Neural crest cell (in vitro differentiated cells): ENCODE data around the gene SLC12A6. TPM values are rescaled to one million over a fixed set of nuclear protein-coding genes. Genes with fewer than 3 reads are reported as not detected.

Experiments
- DNase-seq: peaks from one replicate; pipeline ENCODE4 v3.0.0; 2021; ENCODE audit warnings: low read depth, mixed read lengths, low spot score
- H3K27ac Mint-ChIP-seq: one replicate; pipeline ENCODE4 v1.8.0; 2021; ENCODE audit warnings: mild to moderate bottlenecking, mixed read lengths; ENCODE audit not compliant: unreplicated experiment
- H3K27me3 Mint-ChIP-seq: 2 replicates; pipeline ENCODE4 v1.8.0; 2021; ENCODE audit warnings: low read depth, mild to moderate bottlenecking, mixed read lengths
- H3K36me3 Mint-ChIP-seq: 2 replicates; pipeline ENCODE4 v1.8.0; 2021; ENCODE audit warnings: low read depth, mild to moderate bottlenecking, mixed read lengths
- H3K4me1 Mint-ChIP-seq: 2 replicates; pipeline ENCODE4 v1.8.0; 2021; ENCODE audit warnings: mixed read lengths
- H3K4me3 Mint-ChIP-seq: one replicate; pipeline ENCODE4 v1.8.0; 2021; ENCODE audit warnings: mild to moderate bottlenecking, mixed read lengths
- H3K9me3 Mint-ChIP-seq: 2 replicates; pipeline ENCODE4 v1.8.0; 2021; ENCODE audit warnings: mixed read lengths
- total RNA-seq: library from RNA; stranded (reverse); gene quantifications from 2 replicates; pipeline ENCODE4 v1.2.1, GENCODE V29; 2021
- TF ChIP-seq, protein P1 (sequence below): fragments of 200-600 bp; sonication (generic); conservative IDR thresholded peaks from 2 replicates; pipeline ENCODE4 v1.5.0; 2021; ENCODE audit warnings: antibody characterized with exemption, mild to moderate bottlenecking

SLC12A6 gene
- total RNA-seq, 1 donor from 2014 or later, result 10.9 TPM

DNA sequence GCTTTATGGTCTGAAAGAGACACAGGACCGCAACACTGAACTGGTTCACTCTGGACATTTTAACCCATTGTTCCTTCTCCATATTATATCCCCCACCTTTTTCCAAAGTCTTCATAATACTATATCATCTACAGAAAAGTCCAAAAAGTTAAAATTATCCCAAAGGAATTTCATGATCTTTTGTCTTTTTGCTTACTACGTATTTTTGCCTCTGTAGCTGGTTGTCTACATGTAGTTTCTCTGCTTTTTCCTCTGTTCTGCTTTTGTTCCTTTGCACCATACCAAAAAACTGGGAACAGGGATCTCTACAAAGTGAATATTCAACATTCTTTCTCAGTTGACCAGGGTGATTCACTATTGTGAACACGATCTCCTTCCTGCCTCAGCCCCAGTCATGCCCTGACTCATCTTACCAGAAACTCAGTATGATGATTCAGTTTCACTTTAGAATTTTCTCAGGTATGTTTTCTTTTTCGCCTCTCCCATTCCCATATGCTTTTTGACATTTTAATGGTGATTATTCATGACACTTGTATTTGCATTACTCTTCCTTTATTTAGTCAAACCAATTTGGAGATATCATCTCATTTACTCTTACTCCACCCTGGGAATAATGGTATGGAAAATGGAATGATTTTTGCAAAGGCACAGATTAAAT is 98.3 kb downstream of the SLC12A6 start:
- Mint-ChIP-seq H3K9me3 (no peaks in the 10 kb centered on the region), H3K36me3 (no peaks in the 10 kb centered on the region), H3K4me1 (no peaks in the 10 kb centered on the region), H3K27ac (no peak overlapping the region), H3K4me3 (no peak overlapping the region), H3K27me3 (no peaks in the 10 kb centered on the region)
- TF ChIP-seq, protein P1, sequence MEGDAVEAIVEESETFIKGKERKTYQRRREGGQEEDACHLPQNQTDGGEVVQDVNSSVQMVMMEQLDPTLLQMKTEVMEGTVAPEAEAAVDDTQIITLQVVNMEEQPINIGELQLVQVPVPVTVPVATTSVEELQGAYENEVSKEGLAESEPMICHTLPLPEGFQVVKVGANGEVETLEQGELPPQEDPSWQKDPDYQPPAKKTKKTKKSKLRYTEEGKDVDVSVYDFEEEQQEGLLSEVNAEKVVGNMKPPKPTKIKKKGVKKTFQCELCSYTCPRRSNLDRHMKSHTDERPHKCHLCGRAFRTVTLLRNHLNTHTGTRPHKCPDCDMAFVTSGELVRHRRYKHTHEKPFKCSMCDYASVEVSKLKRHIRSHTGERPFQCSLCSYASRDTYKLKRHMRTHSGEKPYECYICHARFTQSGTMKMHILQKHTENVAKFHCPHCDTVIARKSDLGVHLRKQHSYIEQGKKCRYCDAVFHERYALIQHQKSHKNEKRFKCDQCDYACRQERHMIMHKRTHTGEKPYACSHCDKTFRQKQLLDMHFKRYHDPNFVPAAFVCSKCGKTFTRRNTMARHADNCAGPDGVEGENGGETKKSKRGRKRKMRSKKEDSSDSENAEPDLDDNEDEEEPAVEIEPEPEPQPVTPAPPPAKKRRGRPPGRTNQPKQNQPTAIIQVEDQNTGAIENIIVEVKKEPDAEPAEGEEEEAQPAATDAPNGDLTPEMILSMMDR, result no peak
- no peak for DNase-seq

DNA sequence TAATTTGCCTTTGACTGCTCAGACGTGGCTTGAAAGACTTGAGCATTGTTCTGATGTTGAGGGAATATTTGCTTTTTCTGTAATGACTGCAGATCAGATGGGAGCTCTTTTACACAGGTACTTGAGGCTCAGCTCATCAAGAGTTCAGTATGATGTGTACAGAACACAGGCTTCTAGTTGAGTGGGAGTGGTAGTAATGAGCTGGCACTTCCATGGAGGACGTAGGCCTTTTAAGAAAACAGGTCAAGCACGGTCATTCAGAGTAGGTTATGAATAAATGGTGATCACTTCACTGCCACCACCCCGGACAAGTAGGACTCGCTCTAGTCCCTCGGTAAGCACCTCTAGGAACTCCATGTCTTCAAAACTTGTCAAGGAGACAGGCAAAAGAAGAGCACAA is 104.0 kb downstream of the SLC12A6 start:
- no peak for DNase-seq
- H3K27ac Mint-ChIP-seq, result no peak overlapping the region

DNA sequence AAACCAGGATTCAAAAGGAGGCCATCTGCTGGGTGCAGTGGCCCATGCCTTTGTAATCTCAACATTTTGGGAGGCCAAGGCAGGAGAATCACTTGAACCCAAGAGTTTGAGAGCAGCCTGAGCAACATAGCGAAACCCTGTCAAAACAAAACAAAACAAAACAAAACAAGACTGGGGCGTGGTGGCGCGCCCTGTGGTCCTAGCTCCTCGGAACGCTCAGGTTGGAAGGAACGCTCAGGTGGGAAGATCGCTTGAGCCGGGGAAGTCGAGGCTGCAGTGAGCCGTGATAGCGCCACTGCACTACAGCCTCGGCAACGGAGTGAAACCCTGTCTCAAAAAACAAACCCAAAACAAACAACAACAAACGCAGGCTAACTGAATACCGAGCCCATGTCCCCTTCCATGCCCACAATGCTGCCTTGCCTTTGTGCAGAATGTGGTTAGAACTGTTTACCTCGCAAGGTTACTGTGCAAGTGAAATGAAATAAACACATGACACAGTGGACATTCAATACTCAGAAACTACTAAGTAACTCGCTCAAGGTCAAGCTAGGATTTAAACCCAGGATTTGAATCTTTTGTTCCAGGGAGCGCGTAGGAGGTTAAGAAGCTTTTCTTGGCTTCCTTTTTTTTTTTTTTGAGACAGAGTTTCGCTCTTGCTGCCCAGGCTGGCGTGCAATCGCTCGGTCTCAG is 113.5 kb downstream of the SLC12A6 start:
- H3K4me1 Mint-ChIP-seq, result peaks cover 21% of the 10 kb centered on the region
- H3K27me3 Mint-ChIP-seq, result peaks cover 16% of the 10 kb centered on the region
- peak overlapping the region; percentile 93 for H3K4me3 Mint-ChIP-seq
- H3K27ac Mint-ChIP-seq, result no peak overlapping the region
- peaks cover 14% of the 10 kb centered on the region for H3K36me3 Mint-ChIP-seq
- TF ChIP-seq, protein P1, result no peak
- no peaks in the 10 kb centered on the region for H3K9me3 Mint-ChIP-seq
- no peak for DNase-seq

More for the DNA sequence above, 104.0 kb downstream of the SLC12A6 start:
- Mint-ChIP-seq H3K27me3 (no peaks in the 10 kb centered on the region), H3K36me3 (peaks cover 6% of the 10 kb centered on the region), H3K4me3 (no peak overlapping the region), H3K4me1 (no peaks in the 10 kb centered on the region), H3K9me3 (no peaks in the 10 kb centered on the region)
- TF ChIP-seq, protein P1, result no peak

DNA sequence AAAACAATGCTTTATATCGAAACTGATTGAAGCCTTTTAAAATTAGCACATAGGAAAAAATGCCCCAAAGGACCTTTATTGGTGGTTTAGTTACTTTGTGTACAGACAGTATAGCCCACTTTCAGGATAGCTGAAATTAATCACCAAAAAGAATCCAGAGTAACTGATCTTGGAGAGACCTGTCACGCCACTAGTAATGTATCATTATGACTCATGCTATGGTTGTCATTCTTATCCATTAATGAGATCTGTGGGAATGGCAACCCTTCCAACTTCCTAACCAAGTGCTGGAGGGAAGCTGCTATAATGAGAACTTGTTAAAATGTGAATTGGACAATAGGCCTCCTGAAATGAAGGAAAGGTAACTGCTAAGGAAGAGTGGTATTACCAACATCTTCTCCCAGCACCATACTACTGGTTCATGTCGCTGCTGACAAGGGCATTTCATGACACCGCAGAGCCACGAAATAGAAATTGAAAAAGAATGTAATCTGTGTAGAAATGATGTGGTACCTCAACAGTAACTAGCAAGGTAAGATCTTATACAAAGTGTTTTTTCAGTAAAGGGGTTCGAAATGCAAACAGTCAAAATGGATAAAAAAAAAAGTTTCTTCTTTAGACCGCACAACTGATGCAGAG is 119.9 kb downstream of the SLC12A6 start:
- H3K27me3 Mint-ChIP-seq, result peaks cover 44% of the 10 kb centered on the region
- no peak for DNase-seq
- TF ChIP-seq, protein P1, result no peak

DNA sequence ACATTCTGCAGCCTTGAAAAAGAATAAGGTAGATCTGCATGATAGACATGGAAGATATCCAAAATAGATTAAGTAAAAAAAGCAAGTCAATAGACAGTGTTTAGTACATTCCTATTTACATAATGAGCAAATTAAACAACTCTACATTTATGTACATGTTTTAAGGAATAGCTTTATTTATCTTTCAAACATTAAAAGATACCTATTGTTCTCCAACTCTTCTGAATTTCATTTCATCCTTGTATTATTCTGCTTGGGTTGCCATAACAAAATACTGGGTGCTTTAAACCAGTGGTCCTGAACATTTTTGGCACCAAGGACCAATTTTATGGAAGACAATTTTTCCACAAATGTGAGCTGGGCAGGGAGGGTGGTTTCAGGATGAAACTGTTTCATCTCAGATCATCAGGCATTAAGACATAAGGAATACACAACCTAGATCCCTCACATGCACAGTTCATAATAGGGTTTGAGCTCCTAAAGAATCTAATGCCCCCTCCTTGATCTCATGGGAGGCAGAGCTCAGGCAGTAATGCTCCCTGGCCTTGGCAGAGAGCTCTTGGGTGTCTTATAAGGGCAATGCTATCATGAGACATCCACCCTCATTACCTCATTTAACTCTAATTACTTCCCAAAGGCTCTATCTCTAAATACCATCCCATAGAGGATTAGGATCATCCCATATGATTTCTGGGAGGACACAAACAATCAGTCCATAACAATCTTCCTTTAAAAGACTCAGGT is 120.9 kb downstream of the SLC12A6 start:
- Mint-ChIP-seq H3K4me1 (no peaks in the 10 kb centered on the region), H3K4me3 (no peak overlapping the region), H3K27me3 (peaks cover 43% of the 10 kb centered on the region), H3K36me3 (no peaks in the 10 kb centered on the region), H3K9me3 (no peaks in the 10 kb centered on the region), H3K27ac (no peak overlapping the region)
- no peak for DNase-seq
- TF ChIP-seq, protein P1, result no peak

More for the DNA sequence above, 119.9 kb downstream of the SLC12A6 start:
- H3K9me3 Mint-ChIP-seq, result no peaks in the 10 kb centered on the region
- no peaks in the 10 kb centered on the region for H3K36me3 Mint-ChIP-seq
- no peak overlapping the region for H3K27ac Mint-ChIP-seq
- H3K4me1 Mint-ChIP-seq, result no peaks in the 10 kb centered on the region
- H3K4me3 Mint-ChIP-seq, result no peak overlapping the region
